GM12891 (cell line): ENCODE measurements around the gene LRRC8D.

Experiments
- POLR2A ChIP-seq: IDR thresholded peaks from 2 replicates; pipeline ENCODE4 v1.6.1; 2011; ENCODE audit warnings: low read depth, low read length, control low read depth
- POLR2AphosphoS5 ChIP-seq: IDR thresholded peaks from 2 replicates; pipeline ENCODE4 v1.6.1; 2011; ENCODE audit warnings: low read depth, low read length, control low read depth
- SPI1 ChIP-seq: IDR thresholded peaks from 2 replicates; pipeline ENCODE4 v1.6.1; 2011; ENCODE audit warnings: low read depth, low read length, control low read depth

DNA sequence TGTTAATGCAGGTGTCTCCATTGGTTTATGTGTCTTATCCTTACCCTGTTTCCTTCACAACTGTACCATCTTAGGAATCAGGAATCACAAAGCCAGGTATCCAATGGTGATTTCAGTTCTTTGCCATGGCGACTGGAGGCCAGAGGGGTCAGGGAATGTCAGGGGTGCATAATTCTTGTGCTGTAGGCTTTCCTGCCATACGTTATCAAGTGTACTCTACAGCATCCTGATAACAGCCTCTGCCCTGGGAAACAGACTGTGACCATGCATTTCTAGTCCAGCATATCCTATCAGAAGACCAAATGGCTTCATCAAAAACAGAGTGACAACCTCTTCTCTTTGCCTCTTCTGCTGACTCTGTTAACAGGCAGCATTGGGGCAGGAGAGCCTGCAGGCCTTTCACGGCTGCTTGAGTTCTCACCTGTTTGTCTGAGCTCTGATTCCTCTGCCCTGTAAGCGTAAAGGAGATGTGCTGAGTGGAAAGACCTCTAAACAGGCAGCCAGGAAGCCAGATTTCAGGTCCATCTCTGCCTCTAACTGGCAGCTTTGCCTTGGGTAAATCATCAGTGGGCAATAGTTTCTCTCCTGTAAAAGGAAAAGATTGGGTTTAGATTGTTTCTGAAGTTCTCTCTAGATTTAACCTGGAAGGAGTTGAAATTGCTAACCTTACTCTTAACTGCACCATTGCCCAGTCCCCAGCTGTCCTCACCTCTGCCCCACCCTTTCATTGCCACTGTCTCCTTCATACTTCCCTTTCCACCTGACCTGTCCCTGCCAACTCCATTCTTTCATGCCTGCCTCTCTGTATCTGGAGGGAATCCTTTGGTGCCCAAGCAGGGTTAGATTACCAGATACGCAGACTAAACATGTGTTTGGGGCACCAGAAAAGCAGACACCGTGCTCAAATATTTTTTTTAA lies 80.2 kb downstream of the LRRC8D start:
- TF ChIP-seq POLR2A (no peak), SPI1 (no peak), POLR2AphosphoS5 (no peak)
